HG03442 (cell line): ENCODE data around the gene CDC42.
"Not testable (repeated sequence)": the region's sequence is repeated elsewhere in the genome, so short reads cannot be mapped to it uniquely, and the experiment has no call there.

Experiments
- ATAC-seq: cut with Tn5 transposase; IDR thresholded peaks from one replicate; pipeline ENCODE4 v1.9.1; 2021; ENCODE audit warnings: mild to moderate bottlenecking, moderate library complexity; ENCODE audit not compliant: unreplicated experiment

CDC42 gene

GRCh38 chr1:22052115-22053016, at the start of gene CDC42:
TSS of gene CDC42 (plus strand) at chr1:22052709. CDS start at chr1:22078479, 25,770 bp downstream.
- ATAC-seq = peak; percentile 75

GRCh38 chr1:22002875-22003274, 49.6 kb upstream of the CDC42 start:
- ATAC-seq = not testable (repeated sequence)

- not testable (repeated sequence) for ATAC-seq
Measured at GRCh38 chr1:22003959-22004358, 48.5 kb upstream of the CDC42 start.

- not testable (repeated sequence) for ATAC-seq
Measured at GRCh38 chr1:22005261-22006149, 47.0 kb upstream of the CDC42 start.

GRCh38 chr1:22006736-22007135, 45.8 kb upstream of the CDC42 start:
- ATAC-seq = not testable (repeated sequence)

- ATAC-seq = not testable (repeated sequence)
Measured at GRCh38 chr1:22007262-22007661, 45.2 kb upstream of the CDC42 start.

- not testable (repeated sequence) for ATAC-seq
Measured at GRCh38 chr1:22009566-22009965, 42.9 kb upstream of the CDC42 start.

- not testable (repeated sequence) for ATAC-seq
Measured at GRCh38 chr1:22012752-22013151, 39.8 kb upstream of the CDC42 start.

GRCh38 chr1:22014575-22015206, 37.8 kb upstream of the CDC42 start:
- not testable (repeated sequence) for ATAC-seq

- peak; percentile 58 for ATAC-seq
Measured at GRCh38 chr1:22018583-22019559, 33.6 kb upstream of the CDC42 start.

GRCh38 chr1:22021061-22021460, 31.4 kb upstream of the CDC42 start:
- ATAC-seq = no peak

GRCh38 chr1:22024485-22025367, 27.8 kb upstream of the CDC42 start:
- peak; percentile 25 for ATAC-seq

GRCh38 chr1:22025368-22026155, 26.9 kb upstream of the CDC42 start:
- ATAC-seq = peak; percentile 64

- no peak for ATAC-seq
Measured at GRCh38 chr1:22026924-22027289, 25.6 kb upstream of the CDC42 start.

GRCh38 chr1:22030057-22030456, 22.5 kb upstream of the CDC42 start:
- ATAC-seq = no peak

GRCh38 chr1:22030473-22030872, 22.0 kb upstream of the CDC42 start:
- no peak for ATAC-seq

- ATAC-seq = no peak
Measured at GRCh38 chr1:22031214-22031962, 21.1 kb upstream of the CDC42 start.
